WTC11 (cell line): Measurements from ENCODE around the gene UGT1A3. TPM values are rescaled to one million over a fixed set of nuclear protein-coding genes. Genes with fewer than 3 reads are reported as not detected.
A peak's percentile ranks its signal among the peaks of the same experiment; 100 is the strongest.
"Not testable (repeated sequence)": the region's sequence is repeated elsewhere in the genome, so short reads cannot be mapped to it uniquely, and the experiment has no call there.

Experiments used
- ATAC-seq: fragments of 200-7000 bp; cut with Tn5 transposase; 2 replicates; pipeline ENCODE4 v1.10.0; 2021; ENCODE audit warnings: mild to moderate bottlenecking, moderate library complexity
- CTCF ChIA-PET: fragments of 300-600 bp; sonication (Branson Sonifier 250); formaldehyde crosslinking; loops from one replicate; lab custom pipeline; 2021; ENCODE audit warnings: antibody characterized with exemption; lab: Charles Lee
- POLR2A ChIA-PET: fragments of 350-600 bp; sonication (Branson Sonifier 250); formaldehyde crosslinking; loops from one replicate; lab custom pipeline; 2021; ENCODE audit warnings: antibody characterized with exemption; lab: Charles Lee
- DNase-seq: peaks from one replicate; pipeline ENCODE4 v3.0.0; 2021; ENCODE audit warnings: low spot score
- H3K27ac Mint-ChIP-seq: 2 replicates; pipeline ENCODE4 v1.8.0; 2021; ENCODE audit warnings: mixed read lengths
- H3K27me3 Mint-ChIP-seq: 2 replicates; pipeline ENCODE4 v1.8.0; 2021; ENCODE audit warnings: low read depth, mild to moderate bottlenecking, moderate library complexity, mixed read lengths
- H3K36me3 Mint-ChIP-seq: 2 replicates; pipeline ENCODE4 v1.8.0; 2021; ENCODE audit warnings: mixed read lengths
- H3K4me1 Mint-ChIP-seq: 2 replicates; pipeline ENCODE4 v1.8.0; 2022; ENCODE audit warnings: mixed read lengths
- H3K4me3 Mint-ChIP-seq: 2 replicates; pipeline ENCODE4 v1.8.0; 2021; ENCODE audit warnings: mild to moderate bottlenecking, moderate library complexity, mixed read lengths
- H3K9me3 Mint-ChIP-seq: 2 replicates; pipeline ENCODE4 v1.8.0; 2021; ENCODE audit warnings: mixed read lengths
- ATF3 ChIP-seq: sonication (generic); formaldehyde crosslinking; conservative IDR thresholded peaks from 2 replicates; pipeline ENCODE4 v1.8.1; 2022; ENCODE audit warnings: mild to moderate bottlenecking, missing genetic modification reagents
- ATF6 ChIP-seq: sonication (generic); formaldehyde crosslinking; IDR thresholded peaks from 2 replicates; pipeline ENCODE4 v1.8.1; 2023; ENCODE audit warnings: mild to moderate bottlenecking, missing genetic modification reagents
- CREB1 ChIP-seq: sonication (generic); formaldehyde crosslinking; IDR thresholded peaks from 2 replicates; pipeline ENCODE4 v1.8.0; 2023; ENCODE audit warnings: mild to moderate bottlenecking, missing genetic modification reagents
- CREM ChIP-seq: sonication (generic); formaldehyde crosslinking; IDR thresholded peaks from 2 replicates; pipeline ENCODE4 v1.8.1; 2022; ENCODE audit warnings: mild to moderate bottlenecking, missing genetic modification reagents, moderate library complexity
- E2F4 ChIP-seq: sonication (generic); formaldehyde crosslinking; IDR thresholded peaks from 2 replicates; pipeline ENCODE4 v1.8.1; 2022; ENCODE audit warnings: low read depth, mild to moderate bottlenecking, moderate library complexity, missing genetic modification reagents, borderline replicate concordance
- GTF2I ChIP-seq: fragments of 250-450 bp; sonication (Bioruptor Pico); conservative IDR thresholded peaks from 2 replicates; pipeline ENCODE4 v1.4.0; 2021; ENCODE audit warnings: mild to moderate bottlenecking
- MXD4 ChIP-seq: fragments of 250-450 bp; sonication (Bioruptor Pico); IDR thresholded peaks from 2 replicates; pipeline ENCODE4 v1.8.0; 2021; ENCODE audit warnings: mild to moderate bottlenecking, moderate library complexity, borderline replicate concordance
- NFE2L1 ChIP-seq: sonication (generic); formaldehyde crosslinking; IDR thresholded peaks from 2 replicates; pipeline ENCODE4 v1.8.1; 2023; ENCODE audit warnings: missing genetic modification reagents
- NR2C2 ChIP-seq: sonication (generic); formaldehyde crosslinking; IDR thresholded peaks from 2 replicates; pipeline ENCODE4 v1.8.0; 2022; ENCODE audit warnings: mild to moderate bottlenecking, missing genetic modification reagents
- PREB ChIP-seq: sonication (generic); formaldehyde crosslinking; IDR thresholded peaks from 2 replicates; pipeline ENCODE4 v1.8.1; 2022; ENCODE audit warnings: mild to moderate bottlenecking, missing genetic modification reagents, moderate library complexity, borderline replicate concordance
- ZNF532 ChIP-seq: fragments of 250-450 bp; sonication (Bioruptor Pico); IDR thresholded peaks from 2 replicates; pipeline ENCODE4 v1.9.0; 2021; ENCODE audit warnings: mild to moderate bottlenecking, borderline replicate concordance
- total RNA-seq: library from RNA; stranded (reverse); gene quantifications from 3 replicates; pipeline ENCODE4 v1.2.3, GENCODE V29; 2021

Gene UGT1A3
- total RNA-seq, 1 experiment from 2014 or later: not detected

- TF ChIP-seq CREM (no peak), ATF3 (no peak), PREB (CRISPR knock-in tag) (no peak), ATF6 (CRISPR knock-in tag) (no peak), NR2C2 (CRISPR knock-in tag) (no peak), E2F4 (CRISPR knock-in tag) (no peak)
Measured at GRCh38 chr2:233699424-233700027, 29.3 kb upstream of the UGT1A3 start (continued).

GRCh38 chr2:233700028-233700635 is 28.7 kb upstream of the UGT1A3 start:
- no peak overlapping the region for H3K4me3 Mint-ChIP-seq
- H3K9me3 Mint-ChIP-seq: no peaks in the 10 kb centered on the region
- H3K27ac Mint-ChIP-seq: 0 out of 2 replicates have a peak overlapping the region, but pooled peaks have one; percentile 38
- CTCF ChIA-PET: interaction anchor here (1.6 kb wide), 1 partner anchor 12 kb away, joined by 7 read pairs; the partner anchor contains the start of gene UGT1A5
- TF ChIP-seq CREB1 (CRISPR knock-in tag) (no peak), NFE2L1 (0 out of 2 replicates have a peak, but pooled peaks have one; percentile 54)
- no peaks in the 10 kb centered on the region for H3K27me3 Mint-ChIP-seq
- ATAC-seq (peak; percentile 67), DNase-seq (no peak)
- H3K4me1 Mint-ChIP-seq: peaks cover 7% of the 10 kb centered on the region; the same call in 1 of the 2 replicates
- H3K36me3 Mint-ChIP-seq: no peaks in the 10 kb centered on the region
- POLR2A ChIA-PET: no interaction called here

GRCh38 chr2:233700842-233701241 is 28.0 kb upstream of the UGT1A3 start:
- H3K27ac Mint-ChIP-seq, H3K4me3 Mint-ChIP-seq, POLR2A ChIA-PET, ATAC-seq, H3K36me3 Mint-ChIP-seq, DNase-seq, H3K27me3 Mint-ChIP-seq, CTCF ChIA-PET, H3K9me3 Mint-ChIP-seq, H3K4me1 Mint-ChIP-seq: not testable (repeated sequence)

GRCh38 chr2:233702238-233702637 is 26.6 kb upstream of the UGT1A3 start:
- H3K36me3 Mint-ChIP-seq: no peaks in the 10 kb centered on the region
- TF ChIP-seq ZNF532 (no peak), MXD4 (no peak), ATF3 (no peak), GTF2I (no peak)
- TF ChIP-seq, all 79 proteins: peak for 0
- H3K9me3 Mint-ChIP-seq: no peaks in the 10 kb centered on the region
- H3K4me1 Mint-ChIP-seq: peaks cover 7% of the 10 kb centered on the region; the same call in 1 of the 2 replicates
- ATAC-seq (no peak), DNase-seq (no peak)
- no peak overlapping the region for H3K4me3 Mint-ChIP-seq
- ChIA-PET CTCF (no interaction called here), POLR2A (no interaction called here)
- H3K27ac Mint-ChIP-seq: no peak overlapping the region
- no peaks in the 10 kb centered on the region for H3K27me3 Mint-ChIP-seq
